NOMO-1 (cell line): ENCODE results near the gene CHD2.
A peak's percentile ranks its signal among the peaks of the same experiment; 100 is the strongest.

Experiments
- DNase-seq, 2 experiments: peaks; one replicate each; lab custom pipeline; 2025; ENCODE audit not compliant: unreplicated experiment in 2 of 2; lab: John Stamatoyannopoulos, UW

Gene CHD2

DNA sequence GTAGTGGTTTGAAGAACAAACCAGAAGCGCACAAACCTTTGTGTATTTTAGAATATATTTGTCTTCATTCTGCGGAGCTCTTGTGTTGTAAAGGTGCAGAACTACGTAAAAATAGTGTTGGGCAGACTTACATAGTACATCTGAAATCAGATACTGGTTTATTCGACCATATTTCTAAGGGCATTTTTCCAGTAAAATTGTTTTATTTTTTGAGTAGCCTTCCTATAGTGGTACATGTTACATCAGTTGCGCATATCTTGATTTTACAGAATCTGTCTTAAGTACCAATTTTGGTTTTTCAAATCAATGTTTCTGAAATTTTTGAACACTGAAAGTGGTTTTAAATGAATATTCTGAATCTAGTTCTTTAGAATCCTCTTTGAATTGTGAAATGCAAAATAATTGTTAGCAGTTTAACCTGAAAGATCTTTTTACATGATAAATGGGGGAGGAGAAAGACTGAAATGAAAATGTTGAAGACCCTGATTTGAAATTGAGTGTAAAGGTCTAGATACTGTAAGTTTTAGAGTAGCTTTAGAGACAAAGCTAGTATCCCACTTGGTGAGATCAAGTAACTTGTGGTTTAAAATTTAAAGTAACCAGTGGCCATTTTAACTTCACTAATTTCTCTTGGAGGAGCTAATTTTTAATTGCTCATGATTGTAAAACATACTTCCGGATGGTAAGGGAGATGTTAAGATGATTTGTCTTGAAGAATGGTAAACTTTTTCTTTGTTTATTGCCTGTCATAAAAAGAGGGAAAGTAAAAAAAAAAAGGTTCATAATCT lies 15.5 kb upstream of the CHD2 start:
- peak in 1 of 2 experiments; percentile 56 for DNase-seq

DNA sequence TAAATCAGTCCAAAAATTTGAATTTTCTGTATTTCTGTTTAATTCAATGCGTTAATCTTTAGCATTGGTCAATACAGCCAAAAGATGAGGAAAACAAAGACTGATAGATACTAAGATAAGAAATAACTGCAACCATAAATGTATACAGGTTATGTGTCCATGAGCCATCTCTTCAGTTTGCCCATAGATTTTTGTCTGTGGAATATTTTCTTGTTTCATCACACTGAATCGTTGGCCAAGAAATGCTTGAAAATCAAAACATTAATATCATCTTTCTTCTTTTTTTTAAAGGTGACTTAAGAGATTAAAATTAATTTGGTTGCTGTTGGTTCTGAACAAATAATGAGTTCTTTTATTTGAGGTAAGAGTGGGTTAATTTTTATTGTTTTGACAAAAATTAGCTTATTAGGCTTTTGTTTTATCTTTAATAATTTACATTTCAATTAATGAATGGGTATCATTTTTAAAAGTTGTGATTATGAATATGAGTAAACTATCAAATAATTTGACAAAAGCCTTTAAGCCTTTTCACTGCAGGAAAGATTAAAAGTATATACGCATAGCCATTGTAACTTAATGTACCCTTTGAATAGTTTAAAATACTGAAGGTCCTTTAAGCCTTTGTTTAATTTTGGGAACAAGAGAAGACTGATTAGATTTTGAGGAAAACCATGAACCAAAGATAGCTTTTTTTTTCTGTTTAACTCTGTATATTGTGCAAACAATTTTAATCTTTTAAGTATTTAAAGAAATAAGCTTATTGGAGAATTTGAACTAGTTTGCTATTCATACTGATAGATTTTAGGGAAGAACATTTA lies 14.7 kb upstream of the CHD2 start:
- no peak for DNase-seq

DNA sequence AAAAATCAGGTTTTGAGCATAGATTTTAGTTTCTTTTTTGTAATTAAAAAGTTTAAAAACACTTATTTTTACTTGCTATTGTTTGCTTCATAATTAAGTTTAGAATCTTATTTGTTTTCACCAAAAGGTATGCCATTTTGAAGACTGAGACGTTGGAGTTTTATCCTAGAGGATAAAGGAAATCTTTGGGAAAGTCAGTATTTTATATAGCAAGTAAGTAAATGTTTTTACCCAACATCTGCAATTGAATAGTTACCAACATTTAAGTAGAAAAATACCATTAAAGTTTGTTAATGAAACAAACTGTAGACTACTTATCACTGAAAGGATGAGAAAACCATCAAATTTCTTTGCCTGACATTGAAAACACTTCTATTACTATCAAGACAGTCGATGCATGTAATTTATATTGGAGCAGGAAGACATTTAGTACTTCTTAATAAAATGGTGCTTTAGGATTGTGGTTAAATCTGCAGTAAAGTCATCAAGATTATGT lies 14.0 kb upstream of the CHD2 start:
- DNase-seq: no peak

DNA sequence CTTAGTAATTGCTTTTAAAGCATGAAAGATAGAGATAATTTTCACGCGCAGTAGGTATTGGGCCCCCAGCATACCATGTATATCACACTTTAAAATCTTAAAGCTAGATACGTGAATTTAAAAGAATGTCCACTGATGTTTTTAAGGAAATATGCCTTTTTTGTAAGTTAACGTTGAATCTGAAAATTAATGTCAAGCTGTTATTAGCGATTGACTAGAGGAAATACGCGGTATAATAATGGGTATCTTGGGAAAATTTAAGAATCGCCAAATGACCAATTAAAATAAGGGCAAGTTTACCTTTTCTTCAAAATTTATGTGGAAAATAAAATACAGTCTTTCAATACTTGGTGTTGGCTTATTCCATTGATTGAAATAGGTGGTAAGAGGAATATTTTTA lies 13.3 kb upstream of the CHD2 start:
- DNase-seq: no peak

DNA sequence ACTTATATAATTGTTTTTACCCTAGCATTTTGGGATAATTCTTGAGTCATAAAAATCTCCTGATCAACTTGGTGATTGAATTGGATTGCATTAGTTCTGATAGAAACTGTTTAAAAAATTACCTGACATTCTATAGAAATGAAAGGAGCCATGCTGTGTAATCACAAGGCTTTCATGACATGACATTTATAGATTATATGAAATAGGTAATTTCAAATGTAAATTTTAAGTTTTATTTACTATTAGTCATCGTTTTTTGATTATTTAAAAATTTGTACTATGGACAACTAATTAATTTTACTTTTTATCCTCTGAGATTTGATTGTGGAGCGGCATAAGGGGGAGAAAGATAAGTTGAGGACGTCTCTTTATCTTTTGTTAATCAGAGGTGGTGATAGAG lies 12.3 kb upstream of the CHD2 start:
- DNase-seq: no peak

DNA sequence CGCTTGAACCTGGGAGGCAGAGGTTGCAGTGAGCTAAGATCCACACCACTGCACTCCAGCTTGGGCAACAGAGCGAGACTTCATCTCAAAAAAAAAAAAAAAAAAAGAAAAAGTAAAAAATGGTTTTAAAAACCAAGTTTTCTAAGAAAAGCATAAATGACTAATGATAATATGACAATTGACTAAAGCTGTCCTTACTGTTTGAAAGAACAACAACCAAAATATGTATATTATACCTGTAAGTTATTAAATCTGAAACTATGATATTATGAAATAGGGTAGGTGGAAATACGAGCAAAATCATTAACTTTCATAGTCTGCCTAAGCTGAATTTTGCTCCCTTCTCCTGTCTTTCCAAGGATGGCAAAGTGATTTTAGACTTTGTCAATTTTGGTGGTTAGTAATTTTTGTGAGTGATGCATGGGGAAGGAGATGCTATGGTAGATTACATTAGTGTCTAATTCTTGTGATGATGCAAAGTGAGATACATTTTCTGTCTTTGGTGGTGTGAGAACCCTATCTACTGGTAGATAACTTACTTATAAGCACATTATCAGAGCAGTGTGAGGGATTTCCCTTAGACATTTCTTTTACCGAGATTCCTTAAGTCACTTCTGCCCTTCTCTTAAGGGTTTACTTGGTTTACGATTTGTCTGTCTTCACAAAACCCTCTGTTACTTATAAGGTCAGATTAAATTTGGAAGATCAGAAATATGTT lies 10.6 kb upstream of the CHD2 start:
- no peak for DNase-seq

DNA sequence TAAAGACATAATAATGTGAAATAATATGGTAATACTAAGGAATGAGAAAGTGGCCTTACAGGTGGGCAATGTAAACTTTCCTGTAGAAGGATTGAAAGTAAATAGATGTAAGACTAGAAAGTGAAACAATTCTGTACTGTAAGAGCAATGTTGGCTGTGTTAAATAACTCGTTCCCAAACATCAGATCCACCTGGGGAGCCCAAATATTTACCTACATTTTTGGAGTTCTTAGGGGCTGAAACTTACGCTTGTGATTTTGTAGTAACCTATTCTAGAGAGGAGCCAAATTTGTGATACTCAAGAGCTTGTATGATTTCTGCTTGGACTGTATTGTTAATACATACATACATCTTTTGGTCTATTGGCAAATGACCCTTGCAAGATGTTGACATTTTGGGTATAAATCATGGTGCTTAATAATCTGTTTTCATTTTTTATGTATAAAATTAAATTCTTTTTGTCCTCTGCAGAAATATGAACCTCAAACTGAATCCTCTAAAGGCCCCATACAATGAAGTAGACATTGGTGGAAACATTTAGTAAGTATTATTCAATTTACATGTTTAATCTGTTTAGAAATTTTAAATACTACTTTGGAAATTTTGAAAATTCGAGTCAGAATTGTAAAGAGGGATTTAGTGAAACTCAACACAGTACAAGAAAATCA lies 8.5 kb upstream of the CHD2 start:
- no peak for DNase-seq

DNA sequence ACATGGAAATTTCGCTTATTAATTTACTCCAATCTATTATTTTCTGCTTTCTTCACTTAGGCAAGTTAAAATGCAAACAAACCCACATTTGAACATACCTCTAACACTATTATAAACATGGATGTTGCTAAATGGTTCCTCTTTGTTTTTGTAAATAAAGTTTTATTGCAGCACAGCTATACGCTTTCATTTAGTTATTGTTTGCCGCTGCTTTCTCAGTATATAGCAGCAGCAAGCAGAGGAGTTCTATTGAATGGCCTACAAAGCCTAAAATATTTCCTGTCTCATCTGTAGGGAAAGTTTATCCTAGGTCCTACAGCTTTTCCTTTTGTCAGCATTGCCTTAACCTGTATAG lies 7.9 kb upstream of the CHD2 start:
- DNase-seq: no peak

DNA sequence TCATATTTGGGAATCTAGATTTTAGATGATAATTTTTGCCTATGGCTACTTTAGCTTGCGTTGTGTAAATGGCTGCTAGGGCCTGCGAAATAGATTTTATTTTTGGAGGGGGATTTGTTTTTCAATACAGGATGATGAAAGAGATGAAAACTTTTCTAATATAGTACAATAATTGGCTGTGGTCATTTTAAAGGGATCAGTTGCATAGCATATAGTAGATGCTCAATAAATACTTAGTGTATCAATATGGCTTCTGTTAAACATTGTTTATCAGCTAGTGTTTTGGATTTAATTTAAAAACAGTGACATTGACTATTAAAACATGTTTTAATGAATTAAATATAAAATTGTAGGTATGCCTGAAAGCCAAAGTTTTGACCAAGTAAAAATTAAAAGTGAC lies 6.9 kb upstream of the CHD2 start:
- DNase-seq: no peak

DNA sequence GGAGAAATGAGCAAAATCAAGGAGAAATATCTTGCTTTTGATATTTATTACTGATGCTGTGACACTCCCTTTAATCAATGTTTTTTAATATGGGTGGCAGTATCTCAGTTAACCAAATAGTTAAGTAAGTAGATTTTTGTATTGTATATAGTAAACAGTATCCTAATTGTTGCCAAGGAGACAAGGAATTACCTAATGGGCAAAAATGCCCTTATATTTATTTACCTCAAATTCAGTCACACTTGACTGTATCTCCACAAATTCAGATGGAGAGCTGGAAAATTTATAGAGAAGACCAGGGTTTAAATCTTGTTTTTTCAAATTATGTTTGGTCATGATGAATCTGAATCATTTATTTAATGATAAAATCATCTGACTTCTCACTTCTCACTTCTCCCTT lies 3.6 kb upstream of the CHD2 start:
- no peak for DNase-seq

DNA sequence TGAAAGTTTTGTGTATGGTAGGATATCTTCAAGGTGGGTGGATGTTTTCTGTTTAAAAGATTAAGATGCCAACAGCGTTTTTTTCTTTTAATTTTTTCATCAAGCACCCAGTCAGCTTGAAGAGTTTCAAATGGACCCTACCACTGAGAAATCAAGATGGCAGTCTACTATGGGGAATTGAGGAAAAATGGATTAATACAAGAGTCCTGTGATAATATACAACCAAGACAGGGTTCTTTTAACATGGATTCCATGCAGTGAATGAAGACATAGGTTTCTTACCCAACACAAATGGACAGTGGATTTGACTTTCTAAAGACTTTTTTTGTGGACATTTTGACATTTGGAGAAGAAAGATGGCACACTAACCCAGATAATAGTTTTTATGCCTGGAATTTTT lies 2.5 kb upstream of the CHD2 start:
- DNase-seq: no peak

DNA sequence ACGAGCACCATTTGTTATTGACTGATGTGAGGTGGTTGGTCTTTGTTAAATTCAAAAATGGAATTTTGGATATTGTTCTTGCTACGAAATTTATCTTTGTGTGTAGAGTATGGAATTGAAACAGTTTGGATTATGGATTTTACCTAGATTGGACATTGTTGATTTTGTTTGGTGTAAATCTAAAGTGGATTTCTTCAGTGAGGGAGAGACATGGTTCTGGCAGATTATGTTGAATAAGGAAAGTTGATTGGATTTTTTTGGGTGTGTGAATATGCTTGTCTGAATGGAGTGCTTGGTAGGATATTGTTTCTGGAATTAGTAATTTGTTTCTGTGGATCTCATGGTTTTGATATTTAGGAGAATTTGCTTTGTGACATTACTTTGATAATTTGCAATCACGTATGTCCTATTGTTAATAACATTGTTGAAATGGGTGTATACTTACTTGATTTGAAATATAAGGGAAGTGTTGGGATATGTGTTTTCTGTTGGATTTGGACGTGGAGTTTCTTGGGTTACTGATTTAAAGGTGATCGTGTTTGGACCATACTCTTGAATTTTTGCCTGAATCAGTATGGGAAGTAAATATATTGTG lies 1.0 kb upstream of the CHD2 start:
- DNase-seq: no peak

DNA sequence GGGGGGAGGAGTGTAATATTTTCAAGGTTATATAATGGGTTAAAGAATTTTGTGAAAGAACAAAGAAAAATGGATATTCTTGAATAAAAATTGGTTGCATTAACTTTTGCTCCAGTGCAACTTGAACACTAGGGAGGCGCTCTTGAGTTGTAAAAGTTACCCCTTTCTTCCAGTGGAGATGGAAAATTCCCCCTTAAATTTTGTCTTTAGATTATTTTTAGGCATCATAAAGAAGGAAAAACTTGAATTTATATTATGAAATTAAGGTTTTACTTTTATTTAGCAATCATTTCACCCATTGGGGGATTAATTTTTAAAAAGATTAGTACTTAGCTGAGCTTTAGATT lies 550 bp upstream of the CHD2 start:
- DNase-seq: no peak

DNA sequence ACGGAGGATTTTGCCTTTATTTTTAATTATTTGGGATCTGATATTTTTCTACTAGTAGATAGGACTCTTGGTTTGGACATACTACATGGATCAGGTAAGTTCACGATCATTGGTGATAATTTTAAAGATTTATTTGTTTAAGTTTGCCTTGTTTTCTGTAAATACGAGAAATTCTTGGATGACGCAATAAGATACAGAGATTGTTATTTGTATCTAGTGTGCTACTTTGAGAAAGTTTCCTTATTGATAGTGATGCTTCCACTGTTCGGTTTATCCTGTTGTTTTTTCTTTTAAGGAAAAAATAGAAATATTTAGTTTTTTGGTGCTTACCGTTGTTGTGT lies 577 bp downstream of the CHD2 start:
- DNase-seq: no peak

DNA sequence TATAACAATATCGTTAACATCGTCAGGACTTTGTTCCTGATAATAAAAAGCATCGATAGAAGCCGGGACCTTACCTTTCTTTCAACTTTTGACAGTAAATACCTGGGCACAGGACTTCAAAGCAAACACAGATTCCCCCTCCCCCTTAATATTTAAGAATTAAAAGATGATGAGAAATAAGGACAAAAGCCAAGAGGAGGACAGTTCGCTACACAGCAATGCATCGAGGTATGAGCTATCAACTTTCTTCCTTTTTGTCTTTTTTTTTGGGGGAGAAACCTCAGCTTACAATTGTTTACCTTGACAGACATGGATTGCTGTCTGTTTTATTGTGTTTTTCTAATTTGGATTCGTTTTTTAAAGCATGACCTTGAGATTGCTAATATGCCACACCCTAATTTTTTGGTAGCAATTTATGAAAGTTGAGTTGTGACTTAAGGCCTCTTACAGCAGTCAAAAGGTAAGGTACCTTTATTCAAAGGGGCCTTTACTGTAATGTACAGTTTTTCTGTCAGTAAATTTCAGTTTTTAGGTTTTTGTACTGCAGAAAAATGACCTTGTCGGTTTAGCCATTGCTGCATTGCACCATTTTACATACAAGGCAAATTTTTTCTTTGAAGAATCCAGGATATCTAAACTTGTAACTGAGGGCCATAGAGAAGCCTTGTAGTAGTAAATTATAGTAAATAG lies 1.1 kb downstream of the CHD2 start:
- DNase-seq: peak in 1 of 2 experiments; percentile 30

DNA sequence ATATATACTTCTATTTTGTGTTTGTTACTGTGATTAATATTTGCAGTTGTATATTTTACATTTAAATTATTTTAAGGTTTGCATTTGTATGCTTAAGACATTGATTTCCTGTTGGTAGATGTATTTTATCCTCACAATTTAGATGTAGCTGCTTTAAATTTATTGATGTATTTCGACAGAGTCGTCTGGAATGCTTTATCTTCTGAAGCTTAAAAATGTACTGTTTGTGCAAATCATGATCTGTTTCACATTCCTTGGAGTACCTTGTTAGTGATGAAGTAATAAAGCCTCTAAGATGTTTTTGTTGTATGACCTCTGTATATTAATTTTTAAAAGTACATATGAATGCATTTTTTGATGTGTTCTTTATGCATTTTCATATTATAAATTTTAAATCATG lies 1.9 kb downstream of the CHD2 start:
- no peak for DNase-seq

DNA sequence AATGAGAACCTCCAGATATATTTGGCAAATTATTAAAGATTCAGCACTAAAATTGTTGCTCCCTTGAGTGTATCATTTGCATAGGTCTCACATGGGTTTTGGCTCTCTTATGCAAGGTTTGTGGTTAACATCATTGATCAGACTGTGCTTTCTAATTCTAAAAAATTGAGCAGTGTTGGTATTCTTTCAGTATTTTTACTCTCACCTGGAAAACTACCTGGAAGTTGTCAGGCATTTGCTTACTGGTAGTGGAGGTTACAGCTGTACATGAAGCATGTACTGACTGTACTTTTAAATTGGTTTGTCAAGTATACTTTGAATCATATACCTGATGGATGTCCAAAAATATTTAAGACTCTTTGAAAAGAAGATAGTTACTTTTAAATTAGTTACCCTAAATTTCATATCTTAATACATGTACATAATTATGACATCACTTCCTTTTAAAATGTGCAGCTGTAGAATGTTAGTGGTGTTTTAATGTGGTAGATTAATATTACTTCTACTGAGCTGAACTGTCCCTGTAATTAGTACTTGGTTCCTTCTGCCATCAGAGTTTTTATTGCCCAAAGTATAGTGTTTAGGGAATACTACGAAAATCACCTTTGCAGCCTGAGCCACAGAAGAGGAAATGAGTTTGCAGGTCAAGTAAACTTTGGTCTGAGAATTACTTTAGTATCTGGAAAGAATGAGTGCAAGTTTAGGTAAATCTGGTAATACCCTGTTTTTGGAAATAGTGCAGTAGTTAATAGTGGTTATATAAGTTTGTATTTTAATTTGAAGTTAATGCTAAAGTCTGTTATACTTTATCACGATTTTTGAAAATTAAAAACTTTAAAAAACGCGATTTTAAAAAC lies 2.8 kb downstream of the CHD2 start:
- peak in 1 of 2 experiments; percentile 47 for DNase-seq

DNA sequence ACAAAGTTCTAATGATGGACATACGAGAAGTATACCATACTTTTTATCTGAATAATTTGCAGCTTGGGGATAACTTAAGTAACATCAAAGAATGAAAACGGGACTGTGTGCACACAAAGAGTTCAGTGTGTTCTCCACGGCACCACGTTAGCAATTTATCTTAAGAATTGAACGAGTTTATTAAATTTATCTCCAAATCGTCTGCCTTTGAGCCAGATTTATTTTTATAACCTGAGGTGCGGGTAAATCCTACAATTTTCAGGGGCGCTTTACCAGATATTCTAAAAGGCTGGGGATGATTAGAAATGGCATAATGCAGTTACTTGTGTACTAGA lies 3.5 kb downstream of the CHD2 start:
- DNase-seq: no peak

DNA sequence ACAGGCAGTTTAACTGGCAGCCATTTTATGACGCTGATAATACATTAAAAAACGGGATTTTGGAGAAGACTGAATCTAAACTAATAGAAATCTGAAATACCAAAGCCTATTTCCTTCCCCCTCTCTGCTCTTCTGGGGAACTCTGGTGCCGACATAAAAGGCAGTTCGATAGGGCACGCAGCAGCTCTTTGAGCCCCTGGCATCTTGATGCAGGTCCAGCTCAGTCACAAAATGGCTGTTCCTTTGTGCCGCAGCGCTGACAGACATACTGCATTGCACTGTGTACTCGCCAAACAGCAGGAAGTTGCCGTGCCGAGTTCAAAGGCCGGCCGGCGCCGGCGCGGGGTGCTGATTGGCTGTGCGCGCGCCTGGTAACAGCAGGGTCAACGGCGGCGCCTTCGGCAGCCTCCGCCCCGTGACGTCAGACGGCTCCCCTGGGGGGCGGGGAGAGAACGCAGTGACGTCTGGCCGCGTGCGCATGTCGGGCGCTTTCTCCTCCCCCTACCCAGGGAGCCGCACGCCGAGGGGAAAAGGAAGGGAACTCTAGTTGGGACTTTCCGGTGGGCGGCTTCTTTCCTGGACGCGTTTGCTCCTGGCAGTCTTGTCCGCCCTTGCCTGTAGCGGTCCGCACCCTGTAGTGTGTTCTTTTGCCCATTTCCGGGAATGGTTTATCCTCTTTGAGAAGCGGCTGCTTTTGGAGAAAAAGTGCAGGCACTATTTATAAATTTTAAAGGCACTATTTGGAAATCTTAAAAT lies 4.0 kb downstream of the CHD2 start:
- DNase-seq: peak; percentile 98 to 99
